Fibroblast of lung (primary cell): ENCODE data around the gene ARL16. TPM values are rescaled to one million over a fixed set of nuclear protein-coding genes. Genes with fewer than 3 reads are reported as not detected.

Experiments used
- DNase-seq, 2 donors: peaks; one replicate each; pipeline versions ENCODE4 v3.0.0 to v3.0.0-alpha.2; 2010; ENCODE audit warnings: low read depth in 2 of 2
- H2AFZ ChIP-seq: 2 replicates; pipeline ENCODE4 v1.5.1; 2012; ENCODE audit warnings: low read length, control low read depth, inconsistent platforms
- H3K27ac ChIP-seq: 2 replicates; pipeline ENCODE4 v1.5.1; 2011; ENCODE audit warnings: low read length, control low read depth; ENCODE audit not compliant: insufficient read depth
- H3K27me3 ChIP-seq: 2 replicates; pipeline ENCODE4 v1.5.1; 2011; ENCODE audit warnings: mild to moderate bottlenecking, low read length; ENCODE audit not compliant: control insufficient read depth, insufficient read depth
- H3K36me3 ChIP-seq: 2 replicates; pipeline ENCODE4 v1.5.1; 2011; ENCODE audit warnings: low read length; ENCODE audit not compliant: control insufficient read depth, insufficient read depth
- H3K4me1 ChIP-seq: 2 replicates; pipeline ENCODE4 v1.5.1; 2011; ENCODE audit warnings: low read length; ENCODE audit not compliant: control insufficient read depth, insufficient read depth; ENCODE audit errors: extremely low read depth
- H3K4me2 ChIP-seq: 2 replicates; pipeline ENCODE4 v1.5.1; 2011; ENCODE audit warnings: low read length, control low read depth; ENCODE audit not compliant: insufficient read depth; ENCODE audit errors: extremely low read depth
- H3K4me3 ChIP-seq, 4 experiments: fragments of 200-600 bp in 1 of 4; sonication (generic) in 1 of 4; replicated peaks in 1 of 4; 2 replicates each; pipeline ENCODE4 v1.5.1; 2011 to 2016; ENCODE audit warnings: low read length in 4 of 4, low read depth in 3 of 4, mild to moderate bottlenecking in 3 of 4, control low read depth in 2 of 4, inconsistent platforms in 1 of 4, mixed read lengths in 1 of 4; ENCODE audit not compliant: insufficient read depth in 1 of 4; ENCODE audit errors: control extremely low read depth in 1 of 4
- H3K79me2 ChIP-seq: 2 replicates; pipeline ENCODE4 v1.5.1; 2012; ENCODE audit warnings: mild to moderate bottlenecking, low read length, inconsistent platforms; ENCODE audit not compliant: control insufficient read depth, insufficient read depth
- H3K9ac ChIP-seq: 2 replicates; pipeline ENCODE4 v1.5.1; 2011; ENCODE audit warnings: mild to moderate bottlenecking, low read length, control low read depth; ENCODE audit not compliant: insufficient read depth
- H3K9me3 ChIP-seq: 2 replicates; pipeline ENCODE4 v1.5.1; 2012; ENCODE audit warnings: low read depth, low read length; ENCODE audit not compliant: control insufficient read depth, insufficient read depth
- H4K20me1 ChIP-seq: 2 replicates; pipeline ENCODE4 v1.5.1; 2011; ENCODE audit warnings: low read length; ENCODE audit not compliant: control insufficient read depth, insufficient read depth; ENCODE audit errors: extremely low read depth
- CTCF ChIP-seq, 2 donors: IDR thresholded peaks in 1 of 2; conservative IDR thresholded peaks in 1 of 2; 1 replicate in 1 of 2; 2 replicates in 1 of 2; pipeline ENCODE4 v1.5.1; 2011 to 2012; ENCODE audit warnings: low read length in 2 of 2, control low read depth in 1 of 2, inconsistent platforms in 1 of 2, low read depth in 1 of 2, mild to moderate bottlenecking in 1 of 2
- EZH2 ChIP-seq: IDR thresholded peaks from 2 replicates; pipeline ENCODE4 v1.5.1; 2012; ENCODE audit warnings: low read length, control low read depth, mild to moderate bottlenecking; ENCODE audit errors: missing control alignments
- polyA plus RNA-seq, 2 donors: library from polyadenylated mRNA; depleted of rRNA in 1 of 2; stranded (reverse) in 1 of 2; unstranded in 1 of 2; fragments of >200 nt; gene quantifications; 2 replicates each; pipeline ENCODE4 v1.2.1, GENCODE V29; 2011 to 2012; ENCODE audit warnings: missing spikeins in 1 of 2
- total RNA-seq: library from RNA; depleted of rRNA; stranded (reverse); fragments of >200 nt; gene quantifications from 2 replicates; pipeline ENCODE4 v1.2.1, GENCODE V29; 2014

Gene ARL16
- total and polyA plus RNA-seq, 2 donors (not counting 1 experiment from before 2014, with no cell fraction given): 28.1 to 35.8 TPM

GRCh38 chr17:81713004-81713555 is 29.5 kb upstream of the ARL16 start:
- Histone ChIP-seq H3K4me2 (peak overlapping the region; percentile 93), H2AFZ (no peak overlapping the region), H3K4me3 (peak overlapping the region; percentile 36 to 66 (median 63))

GRCh38 chr17:81712468-81713003 is 28.9 kb upstream of the ARL16 start:
- H3K27ac ChIP-seq: peak overlapping the region; percentile 16
- peaks cover 7% of the 10 kb centered on the region for H3K79me2 ChIP-seq
- TF ChIP-seq CTCF (conservative IDR thresholded peaks at IDR 0.05 in 1 of 2, IDR thresholded peaks at IDR 0.05 in 1 of 2; ENCODE audit: low read depth in 1 of 2, low read length in 2 of 2) (peak in 1 of 2 donors; percentile 18), EZH2 (no peak)
- H3K27me3 ChIP-seq: no peaks in the 10 kb centered on the region
- no peak for DNase-seq
- H3K9me3 ChIP-seq: no peaks in the 10 kb centered on the region
- H3K4me1 ChIP-seq: peaks cover 20% of the 10 kb centered on the region
- H3K36me3 ChIP-seq: peaks cover 6% of the 10 kb centered on the region
- no peaks in the 10 kb centered on the region for H4K20me1 ChIP-seq
- H3K4me2 ChIP-seq: peak overlapping the region; percentile 93
- peak overlapping the region; percentile 36 to 66 (median 63) for H3K4me3 ChIP-seq
- no peak overlapping the region for H2AFZ ChIP-seq
- peak overlapping the region; percentile 48 for H3K9ac ChIP-seq

More at GRCh38 chr17:81713004-81713555, 29.5 kb upstream of the ARL16 start:
- H3K36me3 ChIP-seq: peaks cover 4% of the 10 kb centered on the region
- no peak overlapping the region for H3K9ac ChIP-seq
- peaks cover 20% of the 10 kb centered on the region for H3K4me1 ChIP-seq
- no peaks in the 10 kb centered on the region for H3K9me3 ChIP-seq
- peaks cover 7% of the 10 kb centered on the region for H3K79me2 ChIP-seq
- no peaks in the 10 kb centered on the region for H3K27me3 ChIP-seq
- H4K20me1 ChIP-seq: no peaks in the 10 kb centered on the region
- DNase-seq: no peak
- no peak overlapping the region for H3K27ac ChIP-seq
- TF ChIP-seq CTCF (conservative IDR thresholded peaks at IDR 0.05 in 1 of 2, IDR thresholded peaks at IDR 0.05 in 1 of 2; ENCODE audit: low read depth in 1 of 2, low read length in 2 of 2) (no peak), EZH2 (no peak)

- H3K27ac ChIP-seq: peak within 1 kb of the TSS; percentile 16
- no peaks in the 10 kb centered on the region for H3K9me3 ChIP-seq
- peak within 1 kb of the TSS; percentile 93 for H3K4me2 ChIP-seq
- TF ChIP-seq EZH2 (no peak), CTCF (conservative IDR thresholded peaks at IDR 0.05 in 1 of 2, IDR thresholded peaks at IDR 0.05 in 1 of 2; ENCODE audit: low read depth in 1 of 2, low read length in 2 of 2) (no peak)
- H2AFZ ChIP-seq: no peak within 1 kb of the TSS
- H3K27me3 ChIP-seq: no peaks in the 10 kb centered on the region
- H3K9ac ChIP-seq: peak within 1 kb of the TSS; percentile 48
- peak within 1 kb of the TSS; percentile 36 to 66 (median 63) for H3K4me3 ChIP-seq
- H3K4me1 ChIP-seq: peaks cover 20% of the 10 kb centered on the region
- no peaks in the 10 kb centered on the region for H4K20me1 ChIP-seq
- peaks cover 8% of the 10 kb centered on the region for H3K36me3 ChIP-seq
- peak; percentile 68 to 71 for DNase-seq
- H3K79me2 ChIP-seq: peaks cover 7% of the 10 kb centered on the region
Observed at GRCh38 chr17:81711814-81712467, 28.3 kb upstream of the ARL16 start, which contains the start of gene SLC25A10. SLC25A10 (plus strand) TSS chr17:81712284; CDS start chr17:81712427, 143 bp downstream.
